Measurements from ENCODE around the gene COTL1. TPM values are rescaled to one million over a fixed set of nuclear protein-coding genes. Genes with fewer than 3 reads are reported as not detected.
"Not testable (repeated sequence)": the region's sequence is repeated elsewhere in the genome, so short reads cannot be mapped to it uniquely, and the experiment has no call there.

Gene COTL1
- total RNA-seq, 2 donors from 2014 or later = 79.1 to 138 TPM

- Histone ChIP-seq H3K9me3 (no peaks in the 10 kb centered on the region), H3K4me1 (no peaks in the 10 kb centered on the region), H3K9ac (ENCODE audit: low read depth in 2 of 2, low read length in 2 of 2) (no peak overlapping the region), H3K27ac (no peak overlapping the region), H3K36me3 (no peaks in the 10 kb centered on the region), H3K4me3 (no peak overlapping the region), H3K27me3 (no peaks in the 10 kb centered on the region)
- intact Hi-C loops (cut with DNase I) = no loop called here
- TF ChIP-seq, protein P1, sequence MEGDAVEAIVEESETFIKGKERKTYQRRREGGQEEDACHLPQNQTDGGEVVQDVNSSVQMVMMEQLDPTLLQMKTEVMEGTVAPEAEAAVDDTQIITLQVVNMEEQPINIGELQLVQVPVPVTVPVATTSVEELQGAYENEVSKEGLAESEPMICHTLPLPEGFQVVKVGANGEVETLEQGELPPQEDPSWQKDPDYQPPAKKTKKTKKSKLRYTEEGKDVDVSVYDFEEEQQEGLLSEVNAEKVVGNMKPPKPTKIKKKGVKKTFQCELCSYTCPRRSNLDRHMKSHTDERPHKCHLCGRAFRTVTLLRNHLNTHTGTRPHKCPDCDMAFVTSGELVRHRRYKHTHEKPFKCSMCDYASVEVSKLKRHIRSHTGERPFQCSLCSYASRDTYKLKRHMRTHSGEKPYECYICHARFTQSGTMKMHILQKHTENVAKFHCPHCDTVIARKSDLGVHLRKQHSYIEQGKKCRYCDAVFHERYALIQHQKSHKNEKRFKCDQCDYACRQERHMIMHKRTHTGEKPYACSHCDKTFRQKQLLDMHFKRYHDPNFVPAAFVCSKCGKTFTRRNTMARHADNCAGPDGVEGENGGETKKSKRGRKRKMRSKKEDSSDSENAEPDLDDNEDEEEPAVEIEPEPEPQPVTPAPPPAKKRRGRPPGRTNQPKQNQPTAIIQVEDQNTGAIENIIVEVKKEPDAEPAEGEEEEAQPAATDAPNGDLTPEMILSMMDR (IDR thresholded peaks at IDR 0.05) = no peak
- DNase-seq = no peak
Observed at GRCh38 chr16:84526794-84527531, 90.9 kb downstream of the COTL1 start.

DNA sequence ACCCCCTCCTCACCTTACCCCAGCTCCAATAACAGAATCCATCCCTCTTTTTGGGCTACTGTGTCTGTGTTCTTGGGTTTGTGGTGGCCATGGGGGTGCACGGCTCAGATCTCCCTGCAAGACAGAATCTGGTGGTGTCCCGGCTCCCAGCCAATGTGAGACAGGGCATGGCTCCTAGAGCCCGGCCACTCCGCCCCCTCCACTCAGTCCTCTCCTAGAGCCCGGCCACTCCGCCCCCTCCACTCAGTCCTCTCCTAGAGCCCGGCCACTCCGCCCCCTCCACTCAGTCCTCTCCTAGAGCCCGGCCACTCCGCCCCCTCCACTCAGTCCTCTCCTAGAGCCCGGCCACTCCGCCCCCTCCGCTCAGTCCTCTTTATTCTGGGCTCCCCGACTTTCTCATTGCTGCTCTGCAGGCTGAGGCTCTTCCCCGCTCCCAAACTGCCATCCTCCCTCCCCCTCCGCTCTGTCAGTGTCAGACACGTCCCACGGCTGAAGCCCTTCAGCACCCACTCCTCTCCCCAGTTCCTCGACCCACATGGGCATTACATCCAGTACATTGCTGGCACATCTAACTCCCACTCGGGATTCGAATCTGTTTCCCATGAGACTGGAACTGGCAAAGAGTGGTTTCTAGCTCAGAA lies 92.8 kb downstream of the COTL1 start:
- H3K9ac ChIP-seq (ENCODE audit: low read depth in 2 of 2, low read length in 2 of 2); H3K4me1 ChIP-seq; H3K4me3 ChIP-seq; H3K27me3 ChIP-seq; H3K27ac ChIP-seq; H3K9me3 ChIP-seq; H3K36me3 ChIP-seq; DNase-seq; intact Hi-C loops (cut with DNase I): not testable (repeated sequence)

GRCh38 chr16:84524346-84524920 lies 93.4 kb downstream of the COTL1 start:
- intact Hi-C loops (cut with DNase I) = no loop called here

DNA sequence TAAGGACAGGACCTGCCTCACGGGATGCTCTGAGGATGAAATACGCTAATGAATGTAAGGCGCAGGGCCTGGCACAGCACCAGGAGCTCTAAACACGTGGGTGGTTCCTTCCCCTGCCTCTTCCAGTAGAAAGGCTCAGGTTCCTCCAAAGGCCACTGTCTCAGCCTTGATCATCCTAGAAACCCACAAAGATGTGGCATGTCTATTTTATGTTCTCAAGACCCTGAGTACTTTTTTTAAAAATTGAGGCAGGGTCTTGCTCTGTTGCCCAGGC lies 96.4 kb downstream of the COTL1 start:
- no peak overlapping the region for H3K4me3 ChIP-seq
- H3K4me1 ChIP-seq = no peaks in the 10 kb centered on the region
- H3K9me3 ChIP-seq = no peaks in the 10 kb centered on the region
- no peak overlapping the region for H3K27ac ChIP-seq
- intact Hi-C loops (cut with DNase I) = no loop called here
- no peaks in the 10 kb centered on the region for H3K27me3 ChIP-seq
- TF ChIP-seq, protein P1 (IDR thresholded peaks at IDR 0.05) = no peak
- no peaks in the 10 kb centered on the region for H3K36me3 ChIP-seq
- no peak for DNase-seq
- H3K9ac ChIP-seq (ENCODE audit: low read depth in 2 of 2, low read length in 2 of 2) = no peak overlapping the region

More at GRCh38 chr16:84524346-84524920, 93.4 kb downstream of the COTL1 start:
- H3K36me3 ChIP-seq = no peaks in the 10 kb centered on the region
- no peak overlapping the region for H3K4me3 ChIP-seq
- TF ChIP-seq, protein P1 (IDR thresholded peaks at IDR 0.05) = no peak
- no peak overlapping the region for H3K27ac ChIP-seq
- no peaks in the 10 kb centered on the region for H3K4me1 ChIP-seq
- H3K27me3 ChIP-seq = no peaks in the 10 kb centered on the region
- no peaks in the 10 kb centered on the region for H3K9me3 ChIP-seq
- H3K9ac ChIP-seq (ENCODE audit: low read depth in 2 of 2, low read length in 2 of 2) = no peak overlapping the region
- DNase-seq = no peak

DNA sequence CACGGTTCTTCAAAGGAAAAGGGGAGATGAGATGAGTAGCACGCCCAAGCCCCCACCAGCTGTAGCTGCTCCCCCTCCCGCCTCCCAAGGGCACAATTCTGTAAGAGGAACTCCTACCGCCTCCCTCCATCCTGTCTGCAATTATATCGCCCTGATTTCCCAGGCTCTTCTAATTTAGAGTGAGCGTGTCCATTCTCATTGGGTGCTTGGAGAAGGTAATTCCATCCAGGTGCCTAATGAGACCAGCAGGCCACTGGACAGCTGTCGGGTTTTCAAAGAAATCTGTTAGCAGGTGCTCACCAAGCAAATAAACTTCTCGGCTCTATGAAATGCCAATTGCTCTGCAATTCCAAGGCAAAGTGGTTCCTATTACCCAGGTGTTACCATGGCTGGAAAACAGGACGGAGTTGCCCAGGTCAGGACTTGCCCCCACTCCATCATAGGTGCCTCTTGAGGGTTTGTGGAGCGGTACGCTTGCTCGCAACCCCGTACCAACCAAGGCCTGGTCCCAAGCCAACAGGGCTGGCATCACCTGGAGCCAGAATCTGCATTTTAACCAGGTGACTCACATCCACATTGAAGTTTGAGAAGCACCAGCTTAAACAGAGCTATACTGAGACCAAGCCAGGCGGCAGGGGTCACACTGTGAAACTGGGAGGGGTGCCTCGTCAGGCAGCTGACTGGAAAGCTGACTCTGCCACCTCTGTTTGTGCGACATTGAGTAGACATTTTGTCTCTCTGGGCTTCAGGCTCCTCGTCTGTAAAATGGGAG lies 97.0 kb downstream of the COTL1 start:
- Histone ChIP-seq H3K9ac (ENCODE audit: low read depth in 2 of 2, low read length in 2 of 2) (no peak overlapping the region), H3K27me3 (no peaks in the 10 kb centered on the region), H3K9me3 (no peaks in the 10 kb centered on the region), H3K27ac (no peak overlapping the region), H3K4me1 (no peaks in the 10 kb centered on the region), H3K4me3 (no peak overlapping the region), H3K36me3 (no peaks in the 10 kb centered on the region)
- intact Hi-C loops (cut with DNase I) = no loop called here
- TF ChIP-seq, protein P1 (IDR thresholded peaks at IDR 0.05) = no peak
- DNase-seq = no peak
